Stimulated activated CD8-positive, alpha-beta memory T cell treated with anti-CD3 and anti-CD28 coated beads, Interleukin-12 subunit alpha, Interleukin-12 subunit beta, amount 100 ng/mL, for 4 hours (primary cell): ENCODE measurements around the gene PCID2.

Experiments
- DNase-seq: peaks from one replicate; pipeline ENCODE4 v3.0.0-alpha.2; 2020; ENCODE audit warnings: low read depth

PCID2 gene

DNA sequence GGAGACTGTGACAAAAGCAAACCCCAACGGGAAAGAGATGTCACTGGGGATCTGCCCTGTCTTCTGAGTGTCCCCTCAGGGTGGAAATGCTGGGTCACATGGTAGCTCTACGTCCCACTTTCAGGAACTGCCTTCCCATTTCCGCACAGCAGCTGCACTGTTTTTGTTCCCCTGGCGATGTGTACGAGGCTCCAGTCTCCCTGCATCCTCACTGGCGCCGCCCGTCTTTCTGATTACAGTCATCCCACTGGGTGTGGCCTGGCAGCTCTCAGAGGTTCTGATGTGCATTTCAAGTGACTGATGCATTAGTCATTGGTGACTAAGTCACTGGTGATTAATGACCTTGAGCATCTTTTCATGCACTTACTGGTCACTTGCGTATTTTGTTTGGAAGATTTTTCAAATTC is 21.2 kb downstream of the PCID2 start:
- no peak for DNase-seq

DNA sequence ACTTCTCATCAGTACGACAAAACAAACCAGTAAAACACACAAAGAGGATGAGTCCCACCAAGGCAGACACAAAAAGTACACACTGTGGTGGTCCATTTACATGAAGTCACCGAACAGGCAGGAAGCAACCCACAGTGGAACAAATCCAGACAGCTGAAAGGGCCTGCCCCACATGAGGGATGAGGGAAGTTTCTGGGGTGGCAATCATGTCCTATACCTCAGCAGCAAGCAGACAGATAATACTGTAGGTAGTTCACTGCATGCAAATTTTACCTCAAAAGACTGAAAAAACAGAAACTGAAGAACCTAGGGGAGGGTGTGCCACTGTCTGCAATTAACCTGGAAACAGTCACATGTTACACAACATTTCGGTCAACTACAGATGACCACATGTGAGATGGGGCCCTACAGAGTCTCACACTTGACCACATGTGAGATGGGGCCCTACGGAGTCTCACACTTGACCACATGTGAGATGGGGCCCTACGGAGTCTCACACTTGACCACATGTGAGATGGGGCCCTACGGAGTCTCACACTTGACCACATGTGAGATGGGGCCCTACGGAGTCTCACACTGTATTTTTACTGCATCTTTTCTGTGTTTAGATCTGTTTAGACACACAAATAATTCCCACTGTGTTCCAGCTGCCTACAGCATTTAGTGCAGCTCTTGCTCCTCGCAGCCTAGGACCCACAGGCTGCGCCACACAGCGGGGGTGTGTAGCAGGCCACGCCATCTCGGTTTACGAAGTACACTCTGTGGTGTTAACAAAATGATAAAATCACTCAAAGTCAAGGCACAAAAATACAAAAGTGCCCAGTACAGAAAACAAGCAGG is 22.2 kb downstream of the PCID2 start:
- no peak for DNase-seq

DNA sequence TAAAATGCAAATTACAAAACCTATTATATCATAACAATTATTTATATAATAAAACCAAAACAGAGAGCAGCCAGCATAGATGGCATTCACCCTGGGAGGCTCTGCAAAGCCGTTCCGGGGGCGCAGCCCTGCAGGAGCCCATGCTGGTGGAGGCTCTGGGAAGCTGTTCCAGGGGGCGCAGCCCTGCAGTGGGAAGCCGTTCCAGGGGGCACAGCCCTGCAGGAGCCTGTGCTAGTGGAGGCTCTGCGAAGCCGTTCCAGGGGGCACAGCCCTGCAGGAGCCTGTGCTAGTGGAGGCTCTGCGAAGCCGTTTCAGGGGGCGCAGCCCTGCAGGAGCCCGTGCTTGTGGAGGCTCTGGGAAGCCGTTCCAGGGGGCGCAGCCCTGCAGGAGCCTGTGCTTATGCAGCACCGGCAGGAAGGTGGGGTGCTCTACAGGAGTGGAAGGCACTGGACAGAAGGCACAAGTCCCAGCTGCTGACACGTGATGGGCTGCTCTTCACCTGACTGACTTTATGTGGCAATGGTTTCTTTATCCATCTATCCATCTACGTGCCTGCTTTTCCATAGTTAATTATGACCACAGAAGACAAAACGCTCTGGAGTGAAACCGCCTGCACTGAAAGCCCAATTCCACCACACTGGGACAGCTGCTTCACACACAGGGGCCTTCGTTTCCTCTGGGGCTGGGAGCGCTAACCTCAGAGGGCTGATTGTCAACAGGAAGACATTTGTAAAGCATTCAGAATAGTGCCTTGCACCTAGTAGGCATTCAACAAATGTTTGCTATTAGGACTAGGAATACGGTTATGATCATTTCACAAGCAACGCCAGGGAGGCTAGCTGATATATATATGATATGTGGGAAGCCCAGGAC is 23.7 kb downstream of the PCID2 start:
- no peak for DNase-seq

DNA sequence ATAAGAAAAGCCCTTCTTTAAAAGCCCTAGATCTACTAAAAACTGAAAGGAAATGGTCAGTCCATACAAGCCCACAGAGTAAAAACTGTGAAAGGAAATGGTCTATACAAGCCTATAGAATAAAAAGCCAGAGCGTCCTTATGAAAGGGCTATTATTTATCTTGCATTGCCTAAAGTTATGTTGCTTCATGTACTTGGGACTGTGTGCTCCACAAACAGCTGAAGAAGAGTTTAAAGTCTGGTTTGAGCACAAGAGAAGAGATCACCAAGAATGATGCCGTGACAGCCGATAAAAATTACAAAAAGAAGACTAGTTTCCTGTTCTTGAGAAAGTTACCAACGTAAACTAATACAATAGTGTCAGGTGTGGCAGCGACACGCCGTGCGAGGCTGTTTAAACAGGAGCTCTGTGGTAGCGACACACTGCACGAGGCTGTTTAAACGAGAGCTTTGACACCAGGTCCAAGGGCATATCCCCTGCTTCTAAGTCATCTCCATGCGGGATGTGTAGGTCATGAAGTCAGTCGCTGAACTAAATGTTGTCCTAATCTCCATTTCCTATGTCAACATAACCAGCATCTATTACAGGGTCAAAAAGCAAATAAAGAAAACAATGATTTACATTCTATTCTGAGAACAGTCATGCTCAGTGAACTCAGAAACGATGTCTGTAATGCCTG is 24.9 kb downstream of the PCID2 start:
- DNase-seq: no peak

DNA sequence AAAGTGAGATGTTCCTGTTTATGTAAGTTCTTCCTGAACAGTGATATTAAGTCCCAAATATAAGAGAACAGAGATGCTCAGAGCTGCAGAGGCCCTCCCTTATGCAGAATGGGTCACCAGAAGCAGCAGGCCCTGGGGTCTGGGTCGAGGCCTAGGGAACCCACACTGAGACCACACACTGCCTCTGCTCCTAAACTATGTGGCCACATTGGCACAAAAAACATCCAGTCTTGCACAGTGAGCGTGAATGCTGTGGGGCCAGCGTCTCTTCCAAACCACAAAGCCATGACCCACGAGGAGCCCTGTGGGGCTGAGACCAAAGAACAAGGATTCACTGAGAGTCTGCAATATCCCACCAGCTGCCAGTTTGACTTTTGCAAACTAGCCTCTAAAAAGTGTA is 26.4 kb downstream of the PCID2 start:
- DNase-seq: no peak

DNA sequence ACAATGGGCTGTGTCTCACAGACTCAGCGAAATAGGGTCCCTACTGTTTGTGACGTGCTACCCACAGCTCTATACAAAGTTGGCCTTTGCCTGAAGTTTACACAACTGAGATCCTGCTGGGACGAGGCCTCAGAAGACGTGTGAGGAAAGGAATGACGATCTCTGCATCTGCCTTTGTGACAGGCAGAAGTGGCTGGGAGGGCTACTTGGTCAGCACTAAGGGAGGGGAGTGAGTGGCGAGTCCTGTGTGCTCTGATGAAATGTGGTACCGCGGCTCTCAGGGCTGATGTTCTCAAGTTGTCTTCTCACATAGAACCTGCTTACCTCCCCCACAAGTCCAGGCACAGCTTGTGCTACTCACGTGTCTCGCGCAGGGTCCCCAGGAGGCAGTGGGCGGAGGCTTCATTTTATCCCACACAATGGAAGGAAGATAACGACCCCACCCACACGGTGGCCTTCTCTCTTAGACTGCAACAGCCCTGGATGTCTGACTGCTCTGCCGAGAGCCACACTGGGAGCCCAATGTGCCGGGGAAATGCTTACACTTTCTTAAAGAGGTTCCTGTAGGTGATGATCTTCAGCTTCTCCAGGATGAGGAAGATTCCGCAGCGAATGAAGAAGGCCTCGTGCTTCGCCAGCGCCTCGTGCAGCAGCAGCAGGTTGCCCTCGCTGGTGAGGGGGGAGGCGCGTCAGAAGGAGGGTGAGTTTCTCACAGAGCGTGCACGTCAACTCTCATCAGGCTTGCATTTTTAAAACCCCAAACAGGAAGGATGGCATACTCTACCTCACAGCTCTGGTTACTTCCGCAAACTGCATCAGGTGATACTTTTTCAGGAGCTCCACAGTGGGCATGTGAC is 28.9 kb downstream of the PCID2 start:
- no peak for DNase-seq

DNA sequence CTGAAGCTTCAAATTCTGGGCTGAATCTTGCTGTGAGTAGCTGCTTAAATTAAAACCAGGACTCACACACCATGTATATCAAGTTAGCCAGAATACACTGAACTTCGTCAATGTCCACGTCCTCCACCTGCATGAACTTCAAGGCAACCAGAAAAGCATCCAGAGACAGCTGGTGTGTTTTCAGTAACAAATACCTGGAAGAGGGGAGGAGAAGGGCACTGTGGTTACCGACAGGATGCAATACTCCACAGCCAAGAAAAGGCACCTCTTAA is 29.6 kb downstream of the PCID2 start:
- no peak for DNase-seq

DNA sequence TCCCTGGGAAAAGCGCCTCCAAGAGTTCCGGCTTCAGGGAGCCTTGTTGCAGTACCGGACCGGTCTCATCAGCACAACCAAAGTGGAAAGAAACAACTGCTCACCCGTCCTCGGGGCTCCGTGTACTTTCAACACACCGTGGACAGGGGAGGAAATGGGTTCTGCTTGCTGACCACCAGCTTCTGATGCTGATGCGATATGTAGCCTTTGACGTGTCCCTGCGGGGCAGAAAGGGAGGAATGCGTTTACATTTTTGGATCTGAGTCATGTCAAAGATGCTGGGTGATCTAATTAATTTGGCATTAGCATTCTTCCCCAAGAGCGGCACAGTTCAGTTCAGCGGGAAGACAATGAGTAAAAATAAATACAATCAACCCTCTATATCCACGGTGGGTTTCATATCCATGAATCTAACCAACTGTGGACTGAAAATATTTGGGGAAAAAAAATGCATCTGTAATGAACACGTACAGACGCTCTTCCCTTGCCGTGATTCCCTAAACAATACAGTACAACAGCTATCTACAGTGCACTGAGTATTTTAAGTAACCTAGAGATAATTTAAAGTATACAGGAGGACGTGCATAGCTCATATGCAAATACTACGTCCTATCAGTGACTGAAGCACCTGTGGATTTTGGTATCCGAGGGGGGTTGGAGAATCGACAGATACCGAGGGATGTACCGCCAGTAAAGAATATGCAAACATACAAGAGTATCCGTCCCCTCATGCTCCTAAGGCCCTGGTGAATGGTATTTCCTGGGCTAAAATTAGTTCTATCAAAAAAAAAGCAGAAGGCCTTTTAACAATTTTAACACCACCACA is 30.2 kb downstream of the PCID2 start:
- DNase-seq: no peak

DNA sequence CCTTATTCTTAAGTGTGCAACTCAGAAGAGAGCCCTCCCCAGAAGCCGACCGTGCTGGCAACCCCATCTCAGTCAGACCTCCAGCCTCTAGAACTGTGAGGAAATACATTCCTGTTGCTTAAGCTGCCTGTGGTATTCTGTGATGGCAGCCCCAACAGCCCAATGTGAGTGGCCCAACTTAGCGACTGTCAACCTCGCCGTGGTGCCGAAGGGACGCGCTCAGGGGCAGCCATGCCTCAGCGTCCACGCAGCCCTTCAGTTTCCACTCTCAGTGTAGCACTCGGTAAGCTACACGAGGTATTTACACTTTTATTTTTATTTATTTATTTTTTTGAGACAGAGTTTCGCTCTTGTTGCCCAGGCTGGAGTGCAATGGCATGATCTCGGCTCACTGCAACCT is 31.6 kb downstream of the PCID2 start:
- no peak for DNase-seq

DNA sequence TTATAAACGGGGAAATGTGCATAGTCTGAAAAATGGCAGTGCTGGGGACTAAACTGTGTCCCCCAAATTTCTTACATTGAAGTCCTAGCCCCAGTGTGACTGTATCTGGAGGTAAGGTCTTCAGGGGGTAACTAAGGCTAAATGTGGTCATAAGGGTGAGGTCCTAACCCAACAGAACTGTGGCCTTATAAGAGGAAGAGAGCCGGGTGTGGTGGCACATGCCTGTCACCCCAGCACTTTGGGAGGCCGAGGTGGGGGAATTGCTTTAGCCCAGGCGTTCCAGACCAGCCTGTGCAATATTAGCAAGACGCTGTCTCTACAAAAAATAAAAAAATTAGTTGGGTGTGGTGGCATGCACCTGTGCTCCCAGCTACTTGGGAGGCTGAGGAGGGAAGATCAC is 32.2 kb downstream of the PCID2 start:
- peak; percentile 54 for DNase-seq

DNA sequence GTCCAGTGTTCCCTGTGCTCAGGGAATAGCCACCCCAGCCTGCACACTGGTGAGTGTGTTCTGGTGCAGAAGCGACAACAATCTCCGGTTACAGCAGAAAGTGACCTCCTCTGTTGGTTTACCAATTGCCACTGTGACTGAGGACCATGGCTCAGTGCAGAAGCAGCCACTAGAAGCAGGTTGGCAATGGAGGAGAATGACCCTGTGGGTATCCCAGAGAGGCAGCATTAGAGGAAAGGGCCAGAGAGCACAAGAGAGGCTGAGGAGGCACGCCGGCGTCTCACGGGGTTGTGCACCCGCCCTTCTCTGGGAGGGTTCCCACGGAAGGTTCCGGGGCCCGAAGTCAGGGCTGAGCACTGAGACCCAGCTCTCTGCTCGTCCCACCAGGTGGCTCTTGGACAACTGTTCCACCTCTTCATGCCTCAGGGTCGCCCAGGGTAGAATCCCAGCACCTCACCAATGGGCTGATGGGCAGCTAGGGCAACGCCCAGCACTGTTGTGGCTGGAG is 36.0 kb downstream of the PCID2 start:
- DNase-seq: no peak

DNA sequence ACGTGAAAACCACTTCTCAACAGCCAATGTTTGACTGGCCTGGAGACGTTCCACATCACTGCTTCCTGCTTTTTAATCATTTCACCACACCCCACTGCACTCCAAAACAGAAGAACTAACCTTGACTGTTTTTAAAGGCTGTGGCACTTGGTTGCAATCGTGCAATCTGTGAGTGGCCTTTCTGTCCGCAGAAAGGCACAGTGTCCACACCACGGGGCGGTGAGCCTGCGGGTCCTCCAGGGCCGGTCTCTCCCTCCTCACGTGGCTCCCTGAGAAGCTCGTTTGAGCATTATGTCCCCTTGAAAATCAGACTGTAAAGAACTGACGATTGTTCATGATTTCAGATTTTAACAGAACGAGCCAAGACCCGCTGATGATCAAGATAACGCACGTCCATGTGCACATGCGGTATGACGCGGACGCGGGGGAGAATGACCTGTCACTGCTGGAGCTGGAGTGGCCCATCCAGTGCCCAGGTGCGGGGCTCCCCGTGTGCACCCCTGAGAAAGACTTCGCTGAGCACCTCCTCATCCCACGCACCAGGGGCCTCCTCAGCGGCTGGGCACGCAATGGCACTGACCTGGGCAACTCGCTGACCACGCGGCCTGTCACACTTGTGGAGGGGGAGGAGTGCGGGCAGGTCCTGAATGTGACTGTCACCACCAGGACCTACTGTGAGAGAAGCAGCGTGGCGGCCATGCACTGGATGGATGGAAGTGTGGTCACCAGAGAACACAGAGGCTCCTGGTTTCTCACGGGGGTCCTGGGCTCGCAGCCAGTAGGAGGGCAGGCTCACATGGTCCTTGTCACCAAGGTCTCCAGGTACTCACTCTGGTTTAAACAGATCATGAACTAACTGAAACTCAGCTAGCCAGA is 37.0 kb downstream of the PCID2 start:
- DNase-seq: no peak

DNA sequence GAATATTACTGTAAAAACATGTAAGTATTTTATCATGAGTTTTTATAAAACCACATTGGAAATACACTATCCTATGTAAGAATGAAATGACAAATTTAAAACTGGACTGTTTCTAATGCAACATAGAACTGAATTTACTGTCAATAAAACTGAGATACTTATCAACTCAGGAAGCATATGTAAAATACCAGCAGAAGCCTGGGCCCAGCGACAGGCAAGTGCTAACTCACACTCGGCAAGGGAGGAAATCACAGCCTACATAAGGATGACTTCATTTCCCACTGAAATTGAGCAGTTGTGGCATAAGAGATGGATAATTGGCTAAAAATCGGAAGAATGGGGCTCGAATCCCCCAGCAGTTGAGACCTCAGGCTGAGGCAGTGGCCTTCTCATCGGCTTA is 38.0 kb downstream of the PCID2 start:
- no peak for DNase-seq

DNA sequence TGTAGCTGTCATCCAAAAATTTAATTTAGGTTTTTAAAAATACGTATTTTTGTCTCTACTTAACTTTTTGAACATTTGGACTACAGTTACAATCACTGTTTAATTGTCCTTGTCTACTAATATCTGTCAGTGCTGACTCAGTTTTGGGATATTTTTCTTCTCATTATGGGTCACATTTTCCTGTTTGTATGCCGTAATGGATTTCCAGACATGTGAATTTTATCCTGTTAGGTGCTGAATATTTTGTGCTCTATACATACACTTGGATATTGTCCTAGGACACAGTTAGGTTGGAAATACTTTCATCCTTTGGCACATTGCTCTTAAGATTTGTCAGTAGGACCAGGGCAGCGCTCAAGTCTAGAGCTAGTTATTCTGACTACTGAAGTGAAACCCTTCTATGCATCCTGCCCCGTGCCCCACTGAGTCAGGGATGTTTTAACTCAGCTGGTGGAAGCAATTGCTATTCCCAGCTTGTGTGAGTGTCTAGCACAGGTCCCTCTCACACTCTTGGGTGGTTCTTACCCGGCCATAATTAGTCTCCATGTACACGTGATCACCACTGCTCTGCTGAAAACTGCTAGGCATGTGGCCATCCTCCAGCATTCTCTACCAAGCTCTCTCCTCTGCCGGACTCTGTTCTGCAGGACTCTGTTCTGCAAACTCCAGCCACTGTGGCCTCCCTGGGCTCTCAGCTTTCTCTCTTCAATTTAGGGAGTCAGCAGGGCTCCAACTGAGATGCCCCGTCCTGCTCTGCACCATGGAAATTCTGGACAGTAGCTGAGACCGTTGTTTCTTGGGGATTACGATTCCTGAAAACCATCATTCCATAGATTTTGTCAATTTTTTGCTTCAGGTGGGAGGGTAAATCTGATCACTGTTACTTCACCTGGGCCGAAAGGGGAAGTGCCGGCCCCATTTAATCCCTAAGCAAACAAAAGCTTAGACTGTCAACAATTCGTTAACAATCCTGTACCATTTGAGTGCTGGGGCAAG is 38.9 kb downstream of the PCID2 start:
- no peak for DNase-seq

DNA sequence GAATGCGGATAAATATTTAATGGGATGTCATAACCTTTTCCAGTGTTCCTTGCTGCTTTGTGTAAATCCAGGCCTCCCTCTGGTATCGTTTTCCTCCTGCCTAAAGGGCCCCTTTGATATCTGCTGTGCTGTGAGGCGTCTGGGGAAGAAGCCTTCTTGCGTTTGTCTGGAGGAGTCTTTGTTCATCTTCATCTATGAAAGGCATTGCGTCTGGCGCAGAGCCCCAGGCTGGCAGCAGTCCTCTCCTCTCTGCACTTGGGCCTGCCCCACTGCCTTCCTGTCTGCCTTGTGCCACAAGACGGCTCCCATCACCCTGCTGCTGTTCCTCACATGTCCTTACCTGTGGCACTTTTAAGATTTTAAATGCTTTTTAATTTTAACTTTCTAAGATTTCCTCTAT is 40.3 kb downstream of the PCID2 start:
- no peak for DNase-seq

DNA sequence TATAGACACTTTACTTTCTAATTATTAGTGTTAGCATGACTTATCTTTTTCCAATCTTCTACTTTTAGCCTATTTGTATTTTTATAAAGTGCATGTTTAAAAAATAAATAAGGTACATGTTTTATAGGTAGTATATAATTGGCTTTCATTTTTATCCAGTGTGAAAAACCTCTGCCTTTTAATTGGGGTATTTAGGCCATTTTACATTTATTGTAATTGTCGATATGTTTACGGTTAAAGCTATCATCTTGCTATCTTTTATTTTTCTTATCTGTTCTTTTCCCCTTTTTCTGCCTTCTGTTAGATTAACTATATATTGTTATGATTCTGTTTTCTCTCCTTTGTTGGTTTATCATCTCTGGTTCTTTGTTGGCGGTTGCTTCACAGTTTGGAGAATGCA is 40.9 kb downstream of the PCID2 start:
- DNase-seq: no peak

DNA sequence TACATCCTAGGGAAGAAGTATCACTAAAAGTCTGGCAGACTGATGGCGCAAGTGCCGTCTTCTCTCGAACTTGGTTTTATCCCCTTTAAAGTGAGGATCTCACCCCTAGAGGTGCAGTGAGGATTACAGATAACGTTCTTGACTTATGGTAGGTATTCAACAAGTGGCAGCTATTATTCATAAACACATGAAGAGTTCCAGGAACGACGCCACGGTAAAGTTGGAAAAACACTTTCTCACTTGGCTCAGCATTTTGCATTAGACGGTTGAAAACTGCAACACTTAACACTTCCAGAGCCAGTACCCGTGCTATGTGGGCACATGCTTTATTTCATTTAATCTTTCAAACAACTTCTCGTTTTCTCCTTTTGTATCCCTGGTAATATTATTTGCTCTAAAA is 41.3 kb downstream of the PCID2 start:
- DNase-seq: no peak

DNA sequence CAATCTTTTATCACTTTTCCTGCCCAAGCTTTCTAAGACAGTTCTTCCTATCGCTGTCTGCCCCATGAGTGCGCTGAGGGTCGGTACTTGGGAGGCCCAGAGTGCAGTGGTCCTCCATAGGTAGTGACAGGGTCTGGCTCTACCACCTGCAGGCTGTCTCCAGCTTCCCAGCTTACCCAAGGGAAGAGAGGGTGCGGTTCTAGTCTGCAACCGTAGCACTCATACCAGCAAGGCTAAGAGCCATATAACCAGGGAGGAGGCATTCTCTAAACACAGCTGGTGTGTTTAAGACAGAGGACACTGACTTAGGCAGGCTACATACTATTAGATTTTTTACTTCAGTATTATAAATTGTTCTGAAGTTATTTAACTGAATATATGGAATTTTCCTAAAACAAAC is 41.8 kb downstream of the PCID2 start:
- no peak for DNase-seq

DNA sequence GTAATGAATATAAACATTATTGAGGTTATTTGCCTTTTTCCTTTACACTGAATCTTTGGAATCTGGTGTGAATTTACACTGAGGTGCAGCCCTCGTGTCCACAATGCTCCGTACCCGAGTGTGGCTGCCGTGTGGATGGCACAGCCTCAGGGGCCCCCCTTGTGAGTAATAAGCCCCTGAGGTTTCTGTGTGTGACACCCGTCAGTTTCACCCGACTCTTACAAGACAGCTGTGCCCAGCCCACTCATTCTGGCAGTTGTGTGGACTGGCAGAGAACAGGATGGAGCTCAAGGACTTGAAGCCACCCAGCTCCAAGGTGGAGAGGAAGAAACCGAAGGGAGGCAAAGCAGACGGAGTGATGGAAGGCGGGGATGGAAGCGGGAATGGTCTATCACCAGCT is 42.2 kb downstream of the PCID2 start:
- DNase-seq: no peak
